HUDEP-2 (cell line): ENCODE results near the gene SPIN2A.

Experiments
- DNase-seq, 76 experiments: peaks; one replicate each; lab custom pipeline; 2025; ENCODE audit not compliant: unreplicated experiment in 76 of 76; lab: John Stamatoyannopoulos, UW

SPIN2A gene

DNA sequence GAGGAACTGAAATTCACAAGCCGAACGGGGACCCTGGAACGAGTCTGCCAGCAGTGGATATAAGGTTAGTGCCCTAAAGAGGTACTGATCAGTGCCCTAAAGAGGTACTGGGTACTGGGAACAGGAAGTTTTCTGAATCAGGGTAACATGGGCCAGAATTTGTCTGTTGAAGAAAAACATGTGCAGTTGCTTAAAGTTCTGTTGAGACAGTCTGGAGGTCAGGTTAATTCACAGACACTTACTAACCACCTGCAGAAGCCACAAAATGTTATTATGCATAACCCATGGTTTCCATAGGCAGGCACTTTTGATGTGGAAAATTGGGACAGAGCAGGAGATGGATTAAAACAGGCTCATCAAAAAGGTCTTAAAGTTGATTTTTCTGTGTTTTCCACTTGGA is 33.7 kb downstream of the SPIN2A start:
- DNase-seq, result no peak

DNA sequence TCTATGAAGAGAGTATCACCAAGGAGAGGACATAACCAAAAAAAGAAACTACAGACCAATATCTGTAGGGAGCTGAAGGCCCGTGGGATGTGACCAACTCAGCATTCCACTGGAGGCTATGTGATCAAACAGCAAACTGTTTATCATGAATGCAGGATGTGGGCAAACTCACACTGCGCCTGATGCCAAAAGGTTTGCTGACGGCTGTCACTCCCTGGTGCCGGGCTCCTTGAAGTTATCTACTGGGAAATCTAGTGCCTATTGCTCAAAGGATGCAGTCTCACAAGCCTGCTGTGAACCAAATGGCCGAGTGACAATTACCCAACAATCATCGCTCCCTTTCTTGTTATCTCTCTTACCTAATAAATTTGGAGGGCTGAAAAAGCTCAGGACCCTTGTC is 34.3 kb downstream of the SPIN2A start:
- peak in 13 of 76 experiments; percentile 1 to 42 (median 14) for DNase-seq
